ENCODE measurements around the gene SMIM8. TPM values are rescaled to one million over a fixed set of nuclear protein-coding genes. Genes with fewer than 3 reads are reported as not detected.

Gene SMIM8
- total and polyA plus RNA-seq, 4 donors, result 2.3 to 6.1 (median 5.2) TPM

DNA sequence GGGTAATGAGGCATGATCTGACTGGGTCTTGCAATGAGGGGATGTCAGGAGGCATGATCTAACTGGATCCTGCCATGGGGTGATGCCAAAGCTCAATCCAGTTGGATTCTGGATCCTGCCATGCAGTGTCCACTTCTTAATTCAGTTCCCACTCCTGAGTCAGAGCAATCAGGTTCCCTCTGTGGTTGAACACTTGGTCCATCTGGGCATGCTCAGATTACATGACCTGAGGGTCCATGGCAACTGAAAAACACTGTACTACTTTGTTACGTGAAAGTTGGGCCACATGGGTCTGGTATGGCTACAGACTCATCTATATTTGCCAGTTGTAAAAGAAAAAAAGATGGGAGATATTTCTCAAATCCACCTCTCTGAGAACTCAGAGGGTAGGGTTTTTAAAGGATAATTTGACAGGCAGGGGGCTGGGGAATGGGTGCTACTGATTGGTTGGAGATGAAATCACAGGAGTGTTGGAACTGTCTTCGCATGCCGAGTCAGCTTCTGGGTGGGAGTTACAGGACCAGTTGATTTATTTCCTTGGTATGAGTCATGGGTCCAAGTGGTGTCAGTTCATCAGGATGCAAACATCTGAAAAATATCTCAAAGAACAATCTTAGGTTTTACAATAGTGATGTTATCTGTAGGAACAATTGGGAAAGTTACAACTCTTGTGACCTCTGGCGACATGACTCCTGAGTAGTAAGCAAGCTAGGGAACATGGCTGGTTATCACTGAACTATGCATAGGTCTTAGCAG is 43.9 kb downstream of the SMIM8 start:
- H3K36me3 ChIP-seq (ENCODE audit: control insufficient read depth in 4 of 4, insufficient read depth in 3 of 4, low read depth in 1 of 4, low read length in 3 of 4), result no peaks in the 10 kb centered on the region
- no peaks in the 10 kb centered on the region for H3K4me1 ChIP-seq (ENCODE audit: control insufficient read depth in 4 of 4, insufficient read depth in 4 of 4, low read length in 3 of 4)
- H3K4me3 ChIP-seq (ENCODE audit: low read depth in 1 of 3, low read length in 3 of 3), result no peak overlapping the region
- no peaks in the 10 kb centered on the region for H3K27me3 ChIP-seq (ENCODE audit: control insufficient read depth in 4 of 4, insufficient read depth in 4 of 4, low read length in 3 of 4)
- no peak for DNase-seq (ENCODE audit: low spot score)
- H3K27ac ChIP-seq (ENCODE audit: low read depth in 1 of 2, low read length in 2 of 2), result no peak overlapping the region
- no peak overlapping the region for H3K9ac ChIP-seq (ENCODE audit: low read depth in 1 of 2, low read length in 2 of 2)
- TF ChIP-seq HNF4A (conservative IDR thresholded peaks at IDR 0.05), result no peak
- no peak for TF ChIP-seq JUND (IDR thresholded peaks at IDR 0.05)
- TF ChIP-seq YY1 (IDR thresholded peaks at IDR 0.05), result no peak
- no peak for TF ChIP-seq NR2F2 (IDR thresholded peaks at IDR 0.05)
- TF ChIP-seq, protein P1, sequence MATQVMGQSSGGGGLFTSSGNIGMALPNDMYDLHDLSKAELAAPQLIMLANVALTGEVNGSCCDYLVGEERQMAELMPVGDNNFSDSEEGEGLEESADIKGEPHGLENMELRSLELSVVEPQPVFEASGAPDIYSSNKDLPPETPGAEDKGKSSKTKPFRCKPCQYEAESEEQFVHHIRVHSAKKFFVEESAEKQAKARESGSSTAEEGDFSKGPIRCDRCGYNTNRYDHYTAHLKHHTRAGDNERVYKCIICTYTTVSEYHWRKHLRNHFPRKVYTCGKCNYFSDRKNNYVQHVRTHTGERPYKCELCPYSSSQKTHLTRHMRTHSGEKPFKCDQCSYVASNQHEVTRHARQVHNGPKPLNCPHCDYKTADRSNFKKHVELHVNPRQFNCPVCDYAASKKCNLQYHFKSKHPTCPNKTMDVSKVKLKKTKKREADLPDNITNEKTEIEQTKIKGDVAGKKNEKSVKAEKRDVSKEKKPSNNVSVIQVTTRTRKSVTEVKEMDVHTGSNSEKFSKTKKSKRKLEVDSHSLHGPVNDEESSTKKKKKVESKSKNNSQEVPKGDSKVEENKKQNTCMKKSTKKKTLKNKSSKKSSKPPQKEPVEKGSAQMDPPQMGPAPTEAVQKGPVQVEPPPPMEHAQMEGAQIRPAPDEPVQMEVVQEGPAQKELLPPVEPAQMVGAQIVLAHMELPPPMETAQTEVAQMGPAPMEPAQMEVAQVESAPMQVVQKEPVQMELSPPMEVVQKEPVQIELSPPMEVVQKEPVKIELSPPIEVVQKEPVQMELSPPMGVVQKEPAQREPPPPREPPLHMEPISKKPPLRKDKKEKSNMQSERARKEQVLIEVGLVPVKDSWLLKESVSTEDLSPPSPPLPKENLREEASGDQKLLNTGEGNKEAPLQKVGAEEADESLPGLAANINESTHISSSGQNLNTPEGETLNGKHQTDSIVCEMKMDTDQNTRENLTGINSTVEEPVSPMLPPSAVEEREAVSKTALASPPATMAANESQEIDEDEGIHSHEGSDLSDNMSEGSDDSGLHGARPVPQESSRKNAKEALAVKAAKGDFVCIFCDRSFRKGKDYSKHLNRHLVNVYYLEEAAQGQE (IDR thresholded peaks at IDR 0.05), result no peak
- TF ChIP-seq, protein P2, sequence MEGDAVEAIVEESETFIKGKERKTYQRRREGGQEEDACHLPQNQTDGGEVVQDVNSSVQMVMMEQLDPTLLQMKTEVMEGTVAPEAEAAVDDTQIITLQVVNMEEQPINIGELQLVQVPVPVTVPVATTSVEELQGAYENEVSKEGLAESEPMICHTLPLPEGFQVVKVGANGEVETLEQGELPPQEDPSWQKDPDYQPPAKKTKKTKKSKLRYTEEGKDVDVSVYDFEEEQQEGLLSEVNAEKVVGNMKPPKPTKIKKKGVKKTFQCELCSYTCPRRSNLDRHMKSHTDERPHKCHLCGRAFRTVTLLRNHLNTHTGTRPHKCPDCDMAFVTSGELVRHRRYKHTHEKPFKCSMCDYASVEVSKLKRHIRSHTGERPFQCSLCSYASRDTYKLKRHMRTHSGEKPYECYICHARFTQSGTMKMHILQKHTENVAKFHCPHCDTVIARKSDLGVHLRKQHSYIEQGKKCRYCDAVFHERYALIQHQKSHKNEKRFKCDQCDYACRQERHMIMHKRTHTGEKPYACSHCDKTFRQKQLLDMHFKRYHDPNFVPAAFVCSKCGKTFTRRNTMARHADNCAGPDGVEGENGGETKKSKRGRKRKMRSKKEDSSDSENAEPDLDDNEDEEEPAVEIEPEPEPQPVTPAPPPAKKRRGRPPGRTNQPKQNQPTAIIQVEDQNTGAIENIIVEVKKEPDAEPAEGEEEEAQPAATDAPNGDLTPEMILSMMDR (IDR thresholded peaks at IDR 0.05; ENCODE audit: low read depth, low read length, missing input control), result no peak
- no peak for TF ChIP-seq GABPA (IDR thresholded peaks at IDR 0.05 in 1 of 2, conservative IDR thresholded peaks at IDR 0.05 in 1 of 2)
- TF ChIP-seq RAD21 (IDR thresholded peaks at IDR 0.05), result no peak
- TF ChIP-seq, protein P3, sequence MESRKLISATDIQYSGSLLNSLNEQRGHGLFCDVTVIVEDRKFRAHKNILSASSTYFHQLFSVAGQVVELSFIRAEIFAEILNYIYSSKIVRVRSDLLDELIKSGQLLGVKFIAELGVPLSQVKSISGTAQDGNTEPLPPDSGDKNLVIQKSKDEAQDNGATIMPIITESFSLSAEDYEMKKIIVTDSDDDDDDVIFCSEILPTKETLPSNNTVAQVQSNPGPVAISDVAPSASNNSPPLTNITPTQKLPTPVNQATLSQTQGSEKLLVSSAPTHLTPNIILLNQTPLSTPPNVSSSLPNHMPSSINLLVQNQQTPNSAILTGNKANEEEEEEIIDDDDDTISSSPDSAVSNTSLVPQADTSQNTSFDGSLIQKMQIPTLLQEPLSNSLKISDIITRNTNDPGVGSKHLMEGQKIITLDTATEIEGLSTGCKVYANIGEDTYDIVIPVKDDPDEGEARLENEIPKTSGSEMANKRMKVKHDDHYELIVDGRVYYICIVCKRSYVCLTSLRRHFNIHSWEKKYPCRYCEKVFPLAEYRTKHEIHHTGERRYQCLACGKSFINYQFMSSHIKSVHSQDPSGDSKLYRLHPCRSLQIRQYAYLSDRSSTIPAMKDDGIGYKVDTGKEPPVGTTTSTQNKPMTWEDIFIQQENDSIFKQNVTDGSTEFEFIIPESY (IDR thresholded peaks at IDR 0.05), result no peak
- no peak for TF ChIP-seq HNF4G (IDR thresholded peaks at IDR 0.05)
- TF ChIP-seq TAF1 (conservative IDR thresholded peaks at IDR 0.05), result no peak
- TF ChIP-seq SP1 (IDR thresholded peaks at IDR 0.05), result no peak
- TF ChIP-seq RXRA (IDR thresholded peaks at IDR 0.05), result no peak
- no peak for TF ChIP-seq FOXA2 (IDR thresholded peaks at IDR 0.05)
- no peak for TF ChIP-seq FOXA1 (IDR thresholded peaks at IDR 0.05)
- no peak for TF ChIP-seq EGR1 (IDR thresholded peaks at IDR 0.05; ENCODE audit: low read depth in 2 of 2)
- TF ChIP-seq, protein P4, sequence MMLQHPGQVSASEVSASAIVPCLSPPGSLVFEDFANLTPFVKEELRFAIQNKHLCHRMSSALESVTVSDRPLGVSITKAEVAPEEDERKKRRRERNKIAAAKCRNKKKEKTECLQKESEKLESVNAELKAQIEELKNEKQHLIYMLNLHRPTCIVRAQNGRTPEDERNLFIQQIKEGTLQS (IDR thresholded peaks at IDR 0.05), result no peak
- TF ChIP-seq, protein P5, sequence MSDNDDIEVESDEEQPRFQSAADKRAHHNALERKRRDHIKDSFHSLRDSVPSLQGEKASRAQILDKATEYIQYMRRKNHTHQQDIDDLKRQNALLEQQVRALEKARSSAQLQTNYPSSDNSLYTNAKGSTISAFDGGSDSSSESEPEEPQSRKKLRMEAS (IDR thresholded peaks at IDR 0.05), result no peak
- 96% methylated on average over 4 of the region's 4 CpGs for WGBS
- H3K9me3 ChIP-seq (ENCODE audit: control insufficient read depth in 4 of 4, low read length in 3 of 4), result peaks cover 0 to 2% (median 0%) of the 10 kb centered on the region in 4 donors

Measured in liver (tissue), 9 donors.